Fibroblast of mammary gland (primary cell): ENCODE measurements around the gene CHST15.
A peak's percentile ranks its signal among the peaks of the same experiment; 100 is the strongest.

Experiments
- DNase-seq: peaks from one replicate; pipeline ENCODE4 v3.0.0-alpha.2; 2010; ENCODE audit warnings: low read depth
- H3K4me3 ChIP-seq: 2 replicates; pipeline ENCODE4 v1.5.1; 2011; ENCODE audit warnings: low read depth, mild to moderate bottlenecking, low read length, moderate library complexity; ENCODE audit not compliant: control insufficient read depth
- TF ChIP-seq, protein P1 (sequence below): conservative IDR thresholded peaks from 2 replicates; pipeline ENCODE4 v1.5.1; 2011; ENCODE audit warnings: low read depth, low read length, inconsistent platforms; ENCODE audit not compliant: control insufficient read depth, insufficient read depth

The CHST15 gene

GRCh38 chr10:124025660-124026588 lies 67.5 kb downstream of the CHST15 start:
- no peak overlapping the region for H3K4me3 ChIP-seq
- TF ChIP-seq, protein P1, sequence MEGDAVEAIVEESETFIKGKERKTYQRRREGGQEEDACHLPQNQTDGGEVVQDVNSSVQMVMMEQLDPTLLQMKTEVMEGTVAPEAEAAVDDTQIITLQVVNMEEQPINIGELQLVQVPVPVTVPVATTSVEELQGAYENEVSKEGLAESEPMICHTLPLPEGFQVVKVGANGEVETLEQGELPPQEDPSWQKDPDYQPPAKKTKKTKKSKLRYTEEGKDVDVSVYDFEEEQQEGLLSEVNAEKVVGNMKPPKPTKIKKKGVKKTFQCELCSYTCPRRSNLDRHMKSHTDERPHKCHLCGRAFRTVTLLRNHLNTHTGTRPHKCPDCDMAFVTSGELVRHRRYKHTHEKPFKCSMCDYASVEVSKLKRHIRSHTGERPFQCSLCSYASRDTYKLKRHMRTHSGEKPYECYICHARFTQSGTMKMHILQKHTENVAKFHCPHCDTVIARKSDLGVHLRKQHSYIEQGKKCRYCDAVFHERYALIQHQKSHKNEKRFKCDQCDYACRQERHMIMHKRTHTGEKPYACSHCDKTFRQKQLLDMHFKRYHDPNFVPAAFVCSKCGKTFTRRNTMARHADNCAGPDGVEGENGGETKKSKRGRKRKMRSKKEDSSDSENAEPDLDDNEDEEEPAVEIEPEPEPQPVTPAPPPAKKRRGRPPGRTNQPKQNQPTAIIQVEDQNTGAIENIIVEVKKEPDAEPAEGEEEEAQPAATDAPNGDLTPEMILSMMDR, result peak; percentile 18

GRCh38 chr10:124025152-124025551 lies 68.2 kb downstream of the CHST15 start:
- H3K4me3 ChIP-seq, result no peak overlapping the region
- no peak for DNase-seq
- TF ChIP-seq, protein P1, result no peak

More at GRCh38 chr10:124025660-124026588, 67.5 kb downstream of the CHST15 start:
- DNase-seq, result peak; percentile 28

GRCh38 chr10:124022066-124022465 lies 71.3 kb downstream of the CHST15 start:
- no peak for DNase-seq
- TF ChIP-seq, protein P1, result no peak
- H3K4me3 ChIP-seq, result no peak overlapping the region

GRCh38 chr10:124020981-124021815 lies 72.2 kb downstream of the CHST15 start:
- H3K4me3 ChIP-seq, result no peak overlapping the region
- TF ChIP-seq, protein P1, result no peak
- no peak for DNase-seq

- no peak overlapping the region for H3K4me3 ChIP-seq
- TF ChIP-seq, protein P1, result no peak
- DNase-seq, result no peak
These were observed 73.3 kb downstream of the CHST15 start for GRCh38 chr10:124019886-124020797.
